Liver (tissue), 9 donors: ENCODE results near the gene TOPAZ1. TPM values are rescaled to one million over a fixed set of nuclear protein-coding genes. Genes with fewer than 3 reads are reported as not detected.

Experiments
- DNase-seq: peaks from one replicate; pipeline ENCODE4 v3.0.0-alpha.2; 2017; ENCODE audit warnings: low spot score
- H3K27ac ChIP-seq, 2 donors: one replicate each; pipeline ENCODE4 v1.7.0; 2013; ENCODE audit warnings: inconsistent platforms in 2 of 2, low read length in 2 of 2, control low read depth in 1 of 2, low read depth in 1 of 2, mild to moderate bottlenecking in 1 of 2
- H3K27me3 ChIP-seq, 4 donors: one replicate each; pipeline versions ENCODE4 v1.6.1 to v1.7.0; 2013; ENCODE audit warnings: low read length in 3 of 4, inconsistent platforms in 1 of 4, mild to moderate bottlenecking in 1 of 4, moderate library complexity in 1 of 4; ENCODE audit not compliant: control insufficient read depth in 4 of 4, insufficient read depth in 4 of 4
- H3K36me3 ChIP-seq, 4 donors: one replicate each; pipeline versions ENCODE4 v1.6.1 to v1.7.0; 2013; ENCODE audit warnings: low read length in 3 of 4, mild to moderate bottlenecking in 3 of 4, low read depth in 1 of 4, moderate library complexity in 1 of 4; ENCODE audit not compliant: control insufficient read depth in 4 of 4, insufficient read depth in 3 of 4
- H3K4me1 ChIP-seq, 4 donors: one replicate each; pipeline versions ENCODE4 v1.6.1 to v1.7.0; 2013; ENCODE audit warnings: low read length in 3 of 4, mild to moderate bottlenecking in 3 of 4, moderate library complexity in 1 of 4; ENCODE audit not compliant: control insufficient read depth in 4 of 4, insufficient read depth in 4 of 4
- H3K4me3 ChIP-seq, 3 donors: one replicate each; pipeline versions ENCODE4 v1.6.1 to v1.7.0; 2013; ENCODE audit warnings: low read length in 3 of 3, control low read depth in 1 of 3, low read depth in 1 of 3, mild to moderate bottlenecking in 1 of 3
- H3K9ac ChIP-seq, 2 donors: one replicate each; pipeline ENCODE4 v1.7.0; 2013; ENCODE audit warnings: low read length in 2 of 2, mild to moderate bottlenecking in 2 of 2, moderate library complexity in 2 of 2, control low read depth in 1 of 2, low read depth in 1 of 2
- H3K9me3 ChIP-seq, 4 donors: one replicate each; pipeline versions ENCODE4 v1.6.1 to v1.7.0; 2013; ENCODE audit warnings: low read length in 3 of 4; ENCODE audit not compliant: control insufficient read depth in 4 of 4
- EGR1 ChIP-seq, 2 donors: IDR thresholded peaks; 2 replicates each; pipeline ENCODE4 v1.6.1; 2016 to 2018; ENCODE audit warnings: antibody characterized with exemption in 2 of 2, low read depth in 2 of 2
- FOXA1 ChIP-seq: IDR thresholded peaks from 2 replicates; pipeline ENCODE4 v1.6.1; 2016; ENCODE audit warnings: antibody characterized with exemption
- FOXA2 ChIP-seq: IDR thresholded peaks from 2 replicates; pipeline ENCODE4 v1.6.1; 2016; ENCODE audit warnings: antibody characterized with exemption
- GABPA ChIP-seq, 2 donors: IDR thresholded peaks in 1 of 2; conservative IDR thresholded peaks in 1 of 2; 2 replicates each; pipeline ENCODE4 v1.6.1; 2016; ENCODE audit warnings: antibody characterized with exemption in 2 of 2, mild to moderate bottlenecking in 1 of 2, moderate library complexity in 1 of 2
- HNF4A ChIP-seq, 2 donors: conservative IDR thresholded peaks; 2 replicates each; pipeline ENCODE4 v1.6.1; 2016; ENCODE audit warnings: antibody characterized with exemption in 2 of 2, mild to moderate bottlenecking in 2 of 2
- HNF4G ChIP-seq: IDR thresholded peaks from 2 replicates; pipeline ENCODE4 v1.6.1; 2016; ENCODE audit warnings: antibody characterized with exemption
- JUND ChIP-seq, 2 donors: IDR thresholded peaks; 2 replicates each; pipeline ENCODE4 v1.6.1; 2016; ENCODE audit warnings: antibody characterized with exemption in 2 of 2
- NR2F2 ChIP-seq: IDR thresholded peaks from 2 replicates; pipeline ENCODE4 v1.6.1; 2016; ENCODE audit warnings: antibody characterized with exemption
- RAD21 ChIP-seq, 2 donors: IDR thresholded peaks; 2 replicates each; pipeline ENCODE4 v1.6.1; 2016; ENCODE audit warnings: antibody characterized with exemption in 2 of 2, mild to moderate bottlenecking in 2 of 2
- RXRA ChIP-seq, 2 donors: IDR thresholded peaks; 2 replicates each; pipeline ENCODE4 v1.6.1; 2017 to 2018; ENCODE audit warnings: antibody characterized with exemption in 2 of 2, mild to moderate bottlenecking in 1 of 2
- SP1 ChIP-seq: IDR thresholded peaks from 2 replicates; pipeline ENCODE4 v1.6.1; 2018; ENCODE audit warnings: antibody characterized with exemption, mild to moderate bottlenecking
- TAF1 ChIP-seq: conservative IDR thresholded peaks from 2 replicates; pipeline ENCODE4 v1.6.1; 2016; ENCODE audit warnings: antibody characterized with exemption, mild to moderate bottlenecking
- YY1 ChIP-seq: IDR thresholded peaks from 2 replicates; pipeline ENCODE4 v1.6.1; 2016; ENCODE audit warnings: antibody characterized with exemption, mild to moderate bottlenecking
- WGBS: extraction: QIAGEN DNeasy Blood & Tissue Kit; methylation state at CpG from one replicate; pipeline ENCODE4 v1.1.7; 2013; 5-methylcytosine and 5-hydroxymethylcytosine counted together
- polyA plus RNA-seq, 2 donors: library from polyadenylated mRNA; stranded (reverse) in 1 of 2; unstranded in 1 of 2; fragments of 200-250 nt in 1 of 2; fragments of >200 nt in 1 of 2; fragmentation: Nextera tagmentation in 1 of 2; extraction: Ambion mirVana in 1 of 2; gene quantifications; one replicate each; pipeline versions ENCODE4 v1.2.1 to v1.2.3, GENCODE V29; 2013 to 2015
- total RNA-seq, 2 donors: library from RNA; depleted of rRNA; stranded (reverse); fragments of >200 nt; gene quantifications; one replicate each; pipeline ENCODE4 v1.2.3, GENCODE V29; 2014
- TF ChIP-seq, protein P1 (sequence below): IDR thresholded peaks from 2 replicates; pipeline ENCODE4 v1.6.1; 2016; ENCODE audit warnings: antibody characterized with exemption
- TF ChIP-seq, protein P2 (sequence below): IDR thresholded peaks from 2 replicates; pipeline ENCODE4 v1.6.1; 2016; ENCODE audit warnings: antibody characterized with exemption
- TF ChIP-seq, protein P3 (sequence below): IDR thresholded peaks from 2 replicates; pipeline ENCODE4 v1.6.1; 2016; ENCODE audit warnings: antibody characterized with exemption
- TF ChIP-seq, protein P4 (sequence below): fragments of 150-350 bp; IDR thresholded peaks from 2 replicates; pipeline ENCODE4 v1.5.1; 2017; ENCODE audit warnings: improper control_type of control experiment, low read depth, low read length; ENCODE audit not compliant: missing input control
- TF ChIP-seq, protein P5 (sequence below): IDR thresholded peaks from 2 replicates; pipeline ENCODE4 v1.6.1; 2016; ENCODE audit warnings: antibody characterized with exemption, mild to moderate bottlenecking
- donor health status: healthy.
- donor health status: healthy.
- donor health status: healthy.
- donor health status: healthy.
- donor health status: healthy.

The TOPAZ1 gene
- total and polyA plus RNA-seq, 4 donors = not detected

DNA sequence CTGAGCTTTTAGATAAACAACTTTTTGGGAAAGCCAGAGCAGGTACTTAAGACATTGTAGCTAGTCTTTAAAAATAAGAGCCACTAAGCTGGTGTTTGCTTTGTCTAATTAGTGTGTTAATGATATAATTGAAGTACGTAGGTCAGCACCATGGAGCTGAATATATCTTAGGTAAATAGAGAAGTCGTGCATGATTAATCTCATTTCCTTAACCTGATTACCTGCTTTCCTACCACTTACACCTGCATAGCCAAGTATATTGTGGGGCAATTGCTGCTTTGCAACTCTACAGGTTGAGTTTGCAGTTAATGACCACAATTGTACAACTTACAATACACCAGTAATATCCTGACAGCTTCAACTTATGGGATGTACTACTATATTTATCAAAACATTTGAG is 17.6 kb upstream of the TOPAZ1 start:
- TF ChIP-seq HNF4A (conservative IDR thresholded peaks at IDR 0.05) = no peak
- TF ChIP-seq, protein P1, sequence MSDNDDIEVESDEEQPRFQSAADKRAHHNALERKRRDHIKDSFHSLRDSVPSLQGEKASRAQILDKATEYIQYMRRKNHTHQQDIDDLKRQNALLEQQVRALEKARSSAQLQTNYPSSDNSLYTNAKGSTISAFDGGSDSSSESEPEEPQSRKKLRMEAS = no peak
- no peak for TF ChIP-seq GABPA (IDR thresholded peaks at IDR 0.05 in 1 of 2, conservative IDR thresholded peaks at IDR 0.05 in 1 of 2)
- no peak for TF ChIP-seq EGR1 (IDR thresholded peaks at IDR 0.05; ENCODE audit: low read depth in 2 of 2)
- no peak for TF ChIP-seq FOXA1
- TF ChIP-seq NR2F2 = no peak
- TF ChIP-seq, protein P2, sequence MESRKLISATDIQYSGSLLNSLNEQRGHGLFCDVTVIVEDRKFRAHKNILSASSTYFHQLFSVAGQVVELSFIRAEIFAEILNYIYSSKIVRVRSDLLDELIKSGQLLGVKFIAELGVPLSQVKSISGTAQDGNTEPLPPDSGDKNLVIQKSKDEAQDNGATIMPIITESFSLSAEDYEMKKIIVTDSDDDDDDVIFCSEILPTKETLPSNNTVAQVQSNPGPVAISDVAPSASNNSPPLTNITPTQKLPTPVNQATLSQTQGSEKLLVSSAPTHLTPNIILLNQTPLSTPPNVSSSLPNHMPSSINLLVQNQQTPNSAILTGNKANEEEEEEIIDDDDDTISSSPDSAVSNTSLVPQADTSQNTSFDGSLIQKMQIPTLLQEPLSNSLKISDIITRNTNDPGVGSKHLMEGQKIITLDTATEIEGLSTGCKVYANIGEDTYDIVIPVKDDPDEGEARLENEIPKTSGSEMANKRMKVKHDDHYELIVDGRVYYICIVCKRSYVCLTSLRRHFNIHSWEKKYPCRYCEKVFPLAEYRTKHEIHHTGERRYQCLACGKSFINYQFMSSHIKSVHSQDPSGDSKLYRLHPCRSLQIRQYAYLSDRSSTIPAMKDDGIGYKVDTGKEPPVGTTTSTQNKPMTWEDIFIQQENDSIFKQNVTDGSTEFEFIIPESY = no peak
- TF ChIP-seq RXRA (IDR thresholded peaks at IDR 0.05) = no peak
- no peaks in the 10 kb centered on the region for H3K36me3 ChIP-seq
- no peak overlapping the region for H3K27ac ChIP-seq
- no peaks in the 10 kb centered on the region for H3K27me3 ChIP-seq
- WGBS = 57% methylated on average over 2 of the region's 2 CpGs
- no peaks in the 10 kb centered on the region for H3K9me3 ChIP-seq
- H3K4me3 ChIP-seq = no peak overlapping the region
- H3K9ac ChIP-seq = no peak overlapping the region
- no peak for DNase-seq
- H3K4me1 ChIP-seq = no peaks in the 10 kb centered on the region

DNA sequence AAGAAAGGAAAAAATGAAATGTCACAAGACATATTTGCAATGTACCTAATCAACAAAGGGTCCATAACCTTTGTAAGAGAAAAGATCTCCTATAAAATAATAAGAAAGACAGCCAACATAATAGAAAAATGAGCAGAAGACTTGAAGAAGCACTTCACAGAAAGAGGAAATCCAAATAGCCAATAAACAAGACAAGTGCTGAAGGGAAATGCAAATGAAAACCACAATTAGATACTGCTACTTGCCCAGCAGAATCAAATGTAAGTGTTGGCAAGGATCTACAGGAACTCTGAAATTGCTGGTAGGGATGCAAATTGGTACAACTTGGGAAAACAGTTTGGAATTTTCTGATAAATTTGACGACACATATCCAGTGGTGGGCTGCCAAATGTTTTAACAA is 15.1 kb upstream of the TOPAZ1 start:
- Histone ChIP-seq H3K9me3 (no peaks in the 10 kb centered on the region), H3K36me3 (no peaks in the 10 kb centered on the region), H3K4me3 (no peak overlapping the region), H3K4me1 (no peaks in the 10 kb centered on the region), H3K27ac (no peak overlapping the region), H3K27me3 (no peaks in the 10 kb centered on the region), H3K9ac (no peak overlapping the region)
- 69% methylated on average over 1 of the region's 1 CpG for WGBS
- no peak for DNase-seq
- TF ChIP-seq, protein P2 = no peak
- TF ChIP-seq NR2F2 = no peak
- TF ChIP-seq, protein P3, sequence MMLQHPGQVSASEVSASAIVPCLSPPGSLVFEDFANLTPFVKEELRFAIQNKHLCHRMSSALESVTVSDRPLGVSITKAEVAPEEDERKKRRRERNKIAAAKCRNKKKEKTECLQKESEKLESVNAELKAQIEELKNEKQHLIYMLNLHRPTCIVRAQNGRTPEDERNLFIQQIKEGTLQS = no peak
- TF ChIP-seq RAD21 (IDR thresholded peaks at IDR 0.05) = no peak
- TF ChIP-seq, protein P4, sequence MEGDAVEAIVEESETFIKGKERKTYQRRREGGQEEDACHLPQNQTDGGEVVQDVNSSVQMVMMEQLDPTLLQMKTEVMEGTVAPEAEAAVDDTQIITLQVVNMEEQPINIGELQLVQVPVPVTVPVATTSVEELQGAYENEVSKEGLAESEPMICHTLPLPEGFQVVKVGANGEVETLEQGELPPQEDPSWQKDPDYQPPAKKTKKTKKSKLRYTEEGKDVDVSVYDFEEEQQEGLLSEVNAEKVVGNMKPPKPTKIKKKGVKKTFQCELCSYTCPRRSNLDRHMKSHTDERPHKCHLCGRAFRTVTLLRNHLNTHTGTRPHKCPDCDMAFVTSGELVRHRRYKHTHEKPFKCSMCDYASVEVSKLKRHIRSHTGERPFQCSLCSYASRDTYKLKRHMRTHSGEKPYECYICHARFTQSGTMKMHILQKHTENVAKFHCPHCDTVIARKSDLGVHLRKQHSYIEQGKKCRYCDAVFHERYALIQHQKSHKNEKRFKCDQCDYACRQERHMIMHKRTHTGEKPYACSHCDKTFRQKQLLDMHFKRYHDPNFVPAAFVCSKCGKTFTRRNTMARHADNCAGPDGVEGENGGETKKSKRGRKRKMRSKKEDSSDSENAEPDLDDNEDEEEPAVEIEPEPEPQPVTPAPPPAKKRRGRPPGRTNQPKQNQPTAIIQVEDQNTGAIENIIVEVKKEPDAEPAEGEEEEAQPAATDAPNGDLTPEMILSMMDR = no peak
- TF ChIP-seq JUND (IDR thresholded peaks at IDR 0.05) = no peak
- TF ChIP-seq YY1 = no peak
- no peak for TF ChIP-seq EGR1 (IDR thresholded peaks at IDR 0.05; ENCODE audit: low read depth in 2 of 2)
- TF ChIP-seq, protein P5, sequence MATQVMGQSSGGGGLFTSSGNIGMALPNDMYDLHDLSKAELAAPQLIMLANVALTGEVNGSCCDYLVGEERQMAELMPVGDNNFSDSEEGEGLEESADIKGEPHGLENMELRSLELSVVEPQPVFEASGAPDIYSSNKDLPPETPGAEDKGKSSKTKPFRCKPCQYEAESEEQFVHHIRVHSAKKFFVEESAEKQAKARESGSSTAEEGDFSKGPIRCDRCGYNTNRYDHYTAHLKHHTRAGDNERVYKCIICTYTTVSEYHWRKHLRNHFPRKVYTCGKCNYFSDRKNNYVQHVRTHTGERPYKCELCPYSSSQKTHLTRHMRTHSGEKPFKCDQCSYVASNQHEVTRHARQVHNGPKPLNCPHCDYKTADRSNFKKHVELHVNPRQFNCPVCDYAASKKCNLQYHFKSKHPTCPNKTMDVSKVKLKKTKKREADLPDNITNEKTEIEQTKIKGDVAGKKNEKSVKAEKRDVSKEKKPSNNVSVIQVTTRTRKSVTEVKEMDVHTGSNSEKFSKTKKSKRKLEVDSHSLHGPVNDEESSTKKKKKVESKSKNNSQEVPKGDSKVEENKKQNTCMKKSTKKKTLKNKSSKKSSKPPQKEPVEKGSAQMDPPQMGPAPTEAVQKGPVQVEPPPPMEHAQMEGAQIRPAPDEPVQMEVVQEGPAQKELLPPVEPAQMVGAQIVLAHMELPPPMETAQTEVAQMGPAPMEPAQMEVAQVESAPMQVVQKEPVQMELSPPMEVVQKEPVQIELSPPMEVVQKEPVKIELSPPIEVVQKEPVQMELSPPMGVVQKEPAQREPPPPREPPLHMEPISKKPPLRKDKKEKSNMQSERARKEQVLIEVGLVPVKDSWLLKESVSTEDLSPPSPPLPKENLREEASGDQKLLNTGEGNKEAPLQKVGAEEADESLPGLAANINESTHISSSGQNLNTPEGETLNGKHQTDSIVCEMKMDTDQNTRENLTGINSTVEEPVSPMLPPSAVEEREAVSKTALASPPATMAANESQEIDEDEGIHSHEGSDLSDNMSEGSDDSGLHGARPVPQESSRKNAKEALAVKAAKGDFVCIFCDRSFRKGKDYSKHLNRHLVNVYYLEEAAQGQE = no peak
- TF ChIP-seq TAF1 = no peak
- no peak for TF ChIP-seq SP1
- TF ChIP-seq, protein P1 = no peak
- no peak for TF ChIP-seq FOXA2
- no peak for TF ChIP-seq FOXA1
- no peak for TF ChIP-seq HNF4A (conservative IDR thresholded peaks at IDR 0.05)
- TF ChIP-seq RXRA (IDR thresholded peaks at IDR 0.05) = no peak
- TF ChIP-seq HNF4G = no peak
- no peak for TF ChIP-seq GABPA (IDR thresholded peaks at IDR 0.05 in 1 of 2, conservative IDR thresholded peaks at IDR 0.05 in 1 of 2)
